ENCODE data around the gene FNDC3B.

DNA sequence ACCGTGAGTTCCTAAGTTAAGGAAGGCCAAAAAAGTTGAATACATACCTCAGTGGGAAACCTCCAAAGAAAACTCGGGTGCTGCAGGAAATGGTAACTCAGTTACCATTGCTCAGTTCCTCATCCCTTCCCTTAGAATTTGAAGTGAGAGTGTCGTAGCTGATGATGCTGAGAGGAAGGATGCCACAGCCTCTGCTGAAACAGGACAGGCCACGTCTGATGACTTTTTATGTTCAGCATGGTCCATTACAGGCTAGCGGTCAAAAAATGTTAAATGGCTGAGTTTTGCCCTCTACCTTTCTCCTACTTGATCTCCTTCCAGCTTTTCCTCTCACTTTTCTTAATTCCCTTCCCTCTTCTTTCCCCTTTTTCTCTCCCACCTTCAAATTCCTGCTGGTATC is 273.3 kb downstream of the FNDC3B start:
- TF ChIP-seq, protein P1, sequence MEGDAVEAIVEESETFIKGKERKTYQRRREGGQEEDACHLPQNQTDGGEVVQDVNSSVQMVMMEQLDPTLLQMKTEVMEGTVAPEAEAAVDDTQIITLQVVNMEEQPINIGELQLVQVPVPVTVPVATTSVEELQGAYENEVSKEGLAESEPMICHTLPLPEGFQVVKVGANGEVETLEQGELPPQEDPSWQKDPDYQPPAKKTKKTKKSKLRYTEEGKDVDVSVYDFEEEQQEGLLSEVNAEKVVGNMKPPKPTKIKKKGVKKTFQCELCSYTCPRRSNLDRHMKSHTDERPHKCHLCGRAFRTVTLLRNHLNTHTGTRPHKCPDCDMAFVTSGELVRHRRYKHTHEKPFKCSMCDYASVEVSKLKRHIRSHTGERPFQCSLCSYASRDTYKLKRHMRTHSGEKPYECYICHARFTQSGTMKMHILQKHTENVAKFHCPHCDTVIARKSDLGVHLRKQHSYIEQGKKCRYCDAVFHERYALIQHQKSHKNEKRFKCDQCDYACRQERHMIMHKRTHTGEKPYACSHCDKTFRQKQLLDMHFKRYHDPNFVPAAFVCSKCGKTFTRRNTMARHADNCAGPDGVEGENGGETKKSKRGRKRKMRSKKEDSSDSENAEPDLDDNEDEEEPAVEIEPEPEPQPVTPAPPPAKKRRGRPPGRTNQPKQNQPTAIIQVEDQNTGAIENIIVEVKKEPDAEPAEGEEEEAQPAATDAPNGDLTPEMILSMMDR (IDR thresholded peaks at IDR 0.05), result no peak
- no peak for TF ChIP-seq EZH2 (IDR thresholded peaks at IDR 0.05; ENCODE audit: borderline replicate concordance, insufficient read depth, low read depth, low read length, poor library complexity, severe bottlenecking)

Measured in B cell (primary cell).